Measurements from ENCODE around the gene BCAS4. TPM values are rescaled to one million over a fixed set of nuclear protein-coding genes. Genes with fewer than 3 reads are reported as not detected.
"Not testable (repeated sequence)": the region's sequence is repeated elsewhere in the genome, so short reads cannot be mapped to it uniquely, and the experiment has no call there.

Gene BCAS4
- total and polyA plus RNA-seq, 2 donors (not counting 1 experiment from before 2014, with no cell fraction given), result 14.1 to 33.7 TPM

GRCh38 chr20:50777373-50777772 is 17.5 kb upstream of the BCAS4 start:
- Histone ChIP-seq H3K9ac (ENCODE audit: insufficient read depth, low read length) (no peak overlapping the region), H3K9me3 (ENCODE audit: control insufficient read depth, insufficient read depth, low read depth, low read length) (no peaks in the 10 kb centered on the region), H3K79me2 (ENCODE audit: control insufficient read depth, insufficient read depth, low read length) (no peaks in the 10 kb centered on the region), H3K4me1 (ENCODE audit: control insufficient read depth, extremely low read depth, insufficient read depth, low read length) (no peaks in the 10 kb centered on the region), H3K4me2 (ENCODE audit: extremely low read depth, insufficient read depth, low read length) (no peak overlapping the region), H2AFZ (ENCODE audit: low read length) (no peak overlapping the region), H3K4me3 (replicated peaks in 1 of 4; ENCODE audit: control extremely low read depth in 1 of 4, insufficient read depth in 1 of 4, low read depth in 3 of 4, low read length in 4 of 4) (no peak overlapping the region), H3K27me3 (ENCODE audit: control insufficient read depth, insufficient read depth, low read length) (no peaks in the 10 kb centered on the region), H4K20me1 (ENCODE audit: control insufficient read depth, extremely low read depth, insufficient read depth, low read length) (no peaks in the 10 kb centered on the region), H3K27ac (ENCODE audit: insufficient read depth, low read length) (no peak overlapping the region), H3K36me3 (ENCODE audit: control insufficient read depth, insufficient read depth, low read length) (no peaks in the 10 kb centered on the region)
- no peak for TF ChIP-seq EZH2 (IDR thresholded peaks at IDR 0.05; ENCODE audit: low read length, missing control alignments)
- no peak for TF ChIP-seq CTCF (conservative IDR thresholded peaks at IDR 0.05 in 1 of 2, IDR thresholded peaks at IDR 0.05 in 1 of 2; ENCODE audit: low read depth in 1 of 2, low read length in 2 of 2)
- no peak for DNase-seq (ENCODE audit: low read depth in 2 of 2)

- not testable (repeated sequence) for H3K27ac ChIP-seq (ENCODE audit: insufficient read depth, low read length); DNase-seq (ENCODE audit: low read depth in 2 of 2); H3K4me1 ChIP-seq (ENCODE audit: control insufficient read depth, extremely low read depth, insufficient read depth, low read length); H3K27me3 ChIP-seq (ENCODE audit: control insufficient read depth, insufficient read depth, low read length); H3K36me3 ChIP-seq (ENCODE audit: control insufficient read depth, insufficient read depth, low read length); H3K4me2 ChIP-seq (ENCODE audit: extremely low read depth, insufficient read depth, low read length); H3K9me3 ChIP-seq (ENCODE audit: control insufficient read depth, insufficient read depth, low read depth, low read length); H3K9ac ChIP-seq (ENCODE audit: insufficient read depth, low read length); H3K4me3 ChIP-seq (replicated peaks in 1 of 4; ENCODE audit: control extremely low read depth in 1 of 4, insufficient read depth in 1 of 4, low read depth in 3 of 4, low read length in 4 of 4); H3K79me2 ChIP-seq (ENCODE audit: control insufficient read depth, insufficient read depth, low read length); H2AFZ ChIP-seq (ENCODE audit: low read length); H4K20me1 ChIP-seq (ENCODE audit: control insufficient read depth, extremely low read depth, insufficient read depth, low read length)
Observed at GRCh38 chr20:50778994-50779393, 15.9 kb upstream of the BCAS4 start.

GRCh38 chr20:50783390-50783789 is 11.5 kb upstream of the BCAS4 start:
- H3K9me3 ChIP-seq (ENCODE audit: control insufficient read depth, insufficient read depth, low read depth, low read length), result no peaks in the 10 kb centered on the region
- H2AFZ ChIP-seq (ENCODE audit: low read length), result no peak overlapping the region
- no peak for TF ChIP-seq CTCF (conservative IDR thresholded peaks at IDR 0.05 in 1 of 2, IDR thresholded peaks at IDR 0.05 in 1 of 2; ENCODE audit: low read depth in 1 of 2, low read length in 2 of 2)
- no peak for TF ChIP-seq EZH2 (IDR thresholded peaks at IDR 0.05; ENCODE audit: low read length, missing control alignments)
- no peaks in the 10 kb centered on the region for H4K20me1 ChIP-seq (ENCODE audit: control insufficient read depth, extremely low read depth, insufficient read depth, low read length)
- no peaks in the 10 kb centered on the region for H3K27me3 ChIP-seq (ENCODE audit: control insufficient read depth, insufficient read depth, low read length)
- DNase-seq (ENCODE audit: low read depth in 2 of 2), result no peak
- no peak overlapping the region for H3K4me3 ChIP-seq (replicated peaks in 1 of 4; ENCODE audit: control extremely low read depth in 1 of 4, insufficient read depth in 1 of 4, low read depth in 3 of 4, low read length in 4 of 4)
- H3K9ac ChIP-seq (ENCODE audit: insufficient read depth, low read length), result no peak overlapping the region
- peaks cover 3% of the 10 kb centered on the region for H3K4me1 ChIP-seq (ENCODE audit: control insufficient read depth, extremely low read depth, insufficient read depth, low read length)
- H3K36me3 ChIP-seq (ENCODE audit: control insufficient read depth, insufficient read depth, low read length), result no peaks in the 10 kb centered on the region
- no peak overlapping the region for H3K27ac ChIP-seq (ENCODE audit: insufficient read depth, low read length)
- no peaks in the 10 kb centered on the region for H3K79me2 ChIP-seq (ENCODE audit: control insufficient read depth, insufficient read depth, low read length)
- H3K4me2 ChIP-seq (ENCODE audit: extremely low read depth, insufficient read depth, low read length), result no peak overlapping the region

All from fibroblast of lung (primary cell).